ENCODE results near the gene WHAMM. TPM values are rescaled to one million over a fixed set of nuclear protein-coding genes. Genes with fewer than 3 reads are reported as not detected.

The WHAMM gene, protein sequence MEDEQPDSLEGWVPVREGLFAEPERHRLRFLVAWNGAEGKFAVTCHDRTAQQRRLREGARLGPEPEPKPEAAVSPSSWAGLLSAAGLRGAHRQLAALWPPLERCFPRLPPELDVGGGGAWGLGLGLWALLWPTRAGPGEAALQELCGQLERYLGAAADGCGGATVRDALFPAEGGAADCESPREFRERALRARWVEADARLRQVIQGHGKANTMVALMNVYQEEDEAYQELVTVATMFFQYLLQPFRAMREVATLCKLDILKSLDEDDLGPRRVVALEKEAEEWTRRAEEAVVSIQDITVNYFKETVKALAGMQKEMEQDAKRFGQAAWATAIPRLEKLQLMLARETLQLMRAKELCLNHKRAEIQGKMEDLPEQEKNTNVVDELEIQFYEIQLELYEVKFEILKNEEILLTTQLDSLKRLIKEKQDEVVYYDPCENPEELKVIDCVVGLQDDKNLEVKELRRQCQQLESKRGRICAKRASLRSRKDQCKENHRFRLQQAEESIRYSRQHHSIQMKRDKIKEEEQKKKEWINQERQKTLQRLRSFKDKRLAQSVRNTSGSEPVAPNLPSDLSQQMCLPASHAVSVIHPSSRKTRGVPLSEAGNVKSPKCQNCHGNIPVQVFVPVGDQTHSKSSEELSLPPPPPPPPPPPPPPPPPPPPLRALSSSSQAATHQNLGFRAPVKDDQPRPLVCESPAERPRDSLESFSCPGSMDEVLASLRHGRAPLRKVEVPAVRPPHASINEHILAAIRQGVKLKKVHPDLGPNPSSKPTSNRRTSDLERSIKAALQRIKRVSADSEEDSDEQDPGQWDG
- total RNA-seq (10 to 100 TPM in 1 of 2 donors, 1 to 10 TPM in 1; 8.6 to 10.4 TPM), polyA plus RNA-seq (1 to 10 TPM; 4.2 to 4.6 TPM)
- long read RNA-seq, donor 1 = 0 reads
- long read RNA-seq, donor 2 = 0 reads
- long read RNA-seq, donor 3 = 0 reads
- long read RNA-seq, donor 4 = 0 reads
- long read RNA-seq, donor 5 = 0 reads

DNA sequence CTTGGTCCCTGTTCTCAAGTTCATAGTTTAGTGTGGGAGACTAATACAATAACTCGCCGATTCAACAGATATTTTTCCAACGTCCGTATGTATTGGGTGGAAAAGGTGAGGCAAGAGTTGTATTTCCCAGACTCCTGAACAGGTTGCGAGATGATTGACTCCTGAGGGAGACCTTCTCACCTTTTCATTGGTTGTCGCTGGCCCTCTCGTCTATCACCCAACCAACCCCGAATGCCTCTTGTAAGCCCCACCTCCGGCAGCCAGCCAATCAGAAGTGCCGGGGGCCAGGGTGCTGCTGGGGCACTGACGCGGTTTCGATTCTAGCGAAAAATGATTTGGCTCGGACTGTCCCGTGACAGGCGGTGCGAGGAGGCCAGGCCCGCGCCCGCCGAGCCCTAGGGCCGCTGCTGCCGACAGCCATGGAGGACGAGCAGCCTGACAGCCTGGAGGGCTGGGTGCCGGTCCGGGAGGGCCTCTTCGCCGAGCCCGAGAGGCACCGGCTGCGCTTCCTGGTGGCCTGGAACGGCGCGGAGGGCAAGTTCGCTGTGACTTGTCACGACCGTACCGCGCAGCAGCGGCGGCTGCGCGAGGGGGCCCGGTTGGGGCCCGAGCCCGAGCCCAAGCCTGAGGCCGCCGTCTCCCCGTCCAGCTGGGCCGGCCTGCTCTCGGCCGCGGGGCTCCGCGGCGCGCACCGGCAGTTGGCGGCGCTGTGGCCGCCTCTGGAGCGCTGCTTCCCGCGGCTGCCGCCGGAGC lies at the start of gene WHAMM:
WHAMM (plus strand) TSS at position 321 of the 753 bp plus-strand sequence; CDS start at position 420, 99 bp downstream.
- Histone ChIP-seq H3K27ac (ENCODE audit: low read depth in 1 of 2, low read length in 1 of 2) (peak within 1 kb of the TSS; percentile 98 to 100), H3K9ac (ENCODE audit: insufficient read depth in 1 of 2, low read length in 2 of 2) (peak within 1 kb of the TSS; percentile 67 to 91), H3K9me3 (ENCODE audit: control insufficient read depth in 4 of 4, insufficient read depth in 3 of 4, low read length in 3 of 4) (no peaks in the 10 kb centered on the region), H3K4me3 (peak within 1 kb of the TSS; percentile 97), H3K36me3 (ENCODE audit: control insufficient read depth in 4 of 4, insufficient read depth in 4 of 4, low read length in 4 of 4) (peaks cover 2 to 7% (median 3%) of the 10 kb centered on the region in 4 donors), H3K27me3 (ENCODE audit: control insufficient read depth in 3 of 3, insufficient read depth in 3 of 3, low read length in 2 of 3) (no peaks in the 10 kb centered on the region), H3K4me1 (ENCODE audit: control insufficient read depth in 5 of 5, insufficient read depth in 5 of 5, low read length in 5 of 5) (peaks cover 0 to 17% (median 6%) of the 10 kb centered on the region in 5 donors)
- TF ChIP-seq, protein P1, sequence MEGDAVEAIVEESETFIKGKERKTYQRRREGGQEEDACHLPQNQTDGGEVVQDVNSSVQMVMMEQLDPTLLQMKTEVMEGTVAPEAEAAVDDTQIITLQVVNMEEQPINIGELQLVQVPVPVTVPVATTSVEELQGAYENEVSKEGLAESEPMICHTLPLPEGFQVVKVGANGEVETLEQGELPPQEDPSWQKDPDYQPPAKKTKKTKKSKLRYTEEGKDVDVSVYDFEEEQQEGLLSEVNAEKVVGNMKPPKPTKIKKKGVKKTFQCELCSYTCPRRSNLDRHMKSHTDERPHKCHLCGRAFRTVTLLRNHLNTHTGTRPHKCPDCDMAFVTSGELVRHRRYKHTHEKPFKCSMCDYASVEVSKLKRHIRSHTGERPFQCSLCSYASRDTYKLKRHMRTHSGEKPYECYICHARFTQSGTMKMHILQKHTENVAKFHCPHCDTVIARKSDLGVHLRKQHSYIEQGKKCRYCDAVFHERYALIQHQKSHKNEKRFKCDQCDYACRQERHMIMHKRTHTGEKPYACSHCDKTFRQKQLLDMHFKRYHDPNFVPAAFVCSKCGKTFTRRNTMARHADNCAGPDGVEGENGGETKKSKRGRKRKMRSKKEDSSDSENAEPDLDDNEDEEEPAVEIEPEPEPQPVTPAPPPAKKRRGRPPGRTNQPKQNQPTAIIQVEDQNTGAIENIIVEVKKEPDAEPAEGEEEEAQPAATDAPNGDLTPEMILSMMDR (IDR thresholded peaks at IDR 0.05; ENCODE audit: control extremely low read depth, extremely low read depth) = no peak
- ATAC-seq (ENCODE audit: insufficient read depth, low FRiP score) (peak; percentile 98), DNase-seq (peak; percentile 98 to 99 (median 99))
- 0 to 1% methylated on average over 65 to 67 of the region's 67 CpGs for WGBS, 2 donors

DNA sequence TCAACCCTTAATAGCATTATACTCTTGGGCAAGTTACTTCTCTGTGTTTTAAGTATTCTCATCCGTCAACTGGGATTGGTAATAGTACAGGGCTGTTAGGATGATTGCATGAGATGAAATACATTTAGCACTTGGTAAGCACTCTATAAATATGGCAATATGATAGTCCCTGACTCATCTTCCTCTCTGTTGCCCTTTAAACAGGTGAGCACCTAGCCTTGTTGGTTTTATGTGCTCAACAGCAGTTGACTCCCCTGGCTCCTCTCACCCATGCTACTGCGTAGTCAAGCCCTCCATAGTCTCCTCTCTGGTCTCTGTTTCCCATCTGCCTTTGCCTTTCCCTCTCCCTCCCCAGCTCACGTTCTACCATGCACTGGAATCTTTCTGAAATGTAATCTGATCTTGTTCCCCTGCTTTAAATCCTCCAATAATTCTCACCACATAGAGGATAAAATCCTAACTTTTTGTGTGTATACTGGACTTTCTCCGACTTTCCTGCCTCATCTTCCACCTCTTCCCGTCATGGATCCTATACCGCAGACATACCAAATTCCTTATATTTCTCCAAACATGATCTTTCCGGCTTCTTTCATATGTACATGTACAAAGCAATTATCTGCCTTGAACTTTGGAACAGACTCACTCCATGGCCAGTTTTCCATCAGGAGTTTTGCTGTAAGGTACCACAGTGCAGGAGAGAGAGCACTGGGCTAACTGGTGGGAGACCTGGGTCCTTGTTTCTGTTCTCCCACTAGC lies 45.9 kb upstream of the WHAMM start:
- TF ChIP-seq, protein P1 (IDR thresholded peaks at IDR 0.05; ENCODE audit: control extremely low read depth, extremely low read depth) = no peak
- ATAC-seq (ENCODE audit: insufficient read depth, low FRiP score) (no peak), DNase-seq (no peak)
- Histone ChIP-seq H3K36me3 (ENCODE audit: control insufficient read depth in 4 of 4, insufficient read depth in 4 of 4, low read length in 4 of 4) (peaks cover 0 to 15% (median 3%) of the 10 kb centered on the region in 4 donors), H3K4me1 (ENCODE audit: control insufficient read depth in 5 of 5, insufficient read depth in 5 of 5, low read length in 5 of 5) (no peaks in the 10 kb centered on the region), H3K9me3 (ENCODE audit: control insufficient read depth in 4 of 4, insufficient read depth in 3 of 4, low read length in 3 of 4) (no peaks in the 10 kb centered on the region), H3K27me3 (ENCODE audit: control insufficient read depth in 3 of 3, insufficient read depth in 3 of 3, low read length in 2 of 3) (no peaks in the 10 kb centered on the region), H3K4me3 (no peak overlapping the region), H3K27ac (ENCODE audit: low read depth in 1 of 2, low read length in 1 of 2) (no peak overlapping the region), H3K9ac (ENCODE audit: insufficient read depth in 1 of 2, low read length in 2 of 2) (no peak overlapping the region)
- 93 to 97% methylated on average over 7 of the region's 7 CpGs for WGBS, 2 donors

DNA sequence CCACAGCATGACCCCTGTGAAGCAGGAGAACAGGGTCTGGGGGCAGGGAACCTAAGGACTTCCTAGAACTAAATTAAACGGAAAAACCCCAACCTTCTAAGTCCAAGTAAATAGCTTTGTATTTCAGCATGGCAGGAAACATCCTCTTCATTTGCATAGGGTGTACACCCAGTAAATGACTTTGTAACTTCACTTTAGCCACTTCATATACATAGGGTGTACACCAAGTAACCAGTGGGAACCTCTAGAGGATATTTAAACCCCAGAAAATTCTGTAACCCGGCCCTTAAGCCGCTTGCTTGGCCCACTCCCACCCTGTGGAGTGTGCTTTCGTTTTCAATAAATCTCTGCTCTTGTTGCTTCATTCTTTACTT lies 45.3 kb upstream of the WHAMM start:
- H3K27me3 ChIP-seq (ENCODE audit: control insufficient read depth in 3 of 3, insufficient read depth in 3 of 3, low read length in 2 of 3) = no peaks in the 10 kb centered on the region
- no peak overlapping the region for H3K27ac ChIP-seq (ENCODE audit: low read depth in 1 of 2, low read length in 1 of 2)
- H3K9ac ChIP-seq (ENCODE audit: insufficient read depth in 1 of 2, low read length in 2 of 2) = no peak overlapping the region
- ATAC-seq (ENCODE audit: insufficient read depth, low FRiP score) (no peak), DNase-seq (no peak)
- no peaks in the 10 kb centered on the region for H3K9me3 ChIP-seq (ENCODE audit: control insufficient read depth in 4 of 4, insufficient read depth in 3 of 4, low read length in 3 of 4)
- no peak overlapping the region for H3K4me3 ChIP-seq
- WGBS, 2 donors = 88 to 94% methylated on average over 4 of the region's 4 CpGs
- TF ChIP-seq, protein P1 (IDR thresholded peaks at IDR 0.05; ENCODE audit: control extremely low read depth, extremely low read depth) = no peak
- H3K36me3 ChIP-seq (ENCODE audit: control insufficient read depth in 4 of 4, insufficient read depth in 4 of 4, low read length in 4 of 4) = peaks cover 0 to 10% (median 1%) of the 10 kb centered on the region in 4 donors
- H3K4me1 ChIP-seq (ENCODE audit: control insufficient read depth in 5 of 5, insufficient read depth in 5 of 5, low read length in 5 of 5) = no peaks in the 10 kb centered on the region
